ENCODE measurements around the gene PRIMA1.

Gene PRIMA1

DNA sequence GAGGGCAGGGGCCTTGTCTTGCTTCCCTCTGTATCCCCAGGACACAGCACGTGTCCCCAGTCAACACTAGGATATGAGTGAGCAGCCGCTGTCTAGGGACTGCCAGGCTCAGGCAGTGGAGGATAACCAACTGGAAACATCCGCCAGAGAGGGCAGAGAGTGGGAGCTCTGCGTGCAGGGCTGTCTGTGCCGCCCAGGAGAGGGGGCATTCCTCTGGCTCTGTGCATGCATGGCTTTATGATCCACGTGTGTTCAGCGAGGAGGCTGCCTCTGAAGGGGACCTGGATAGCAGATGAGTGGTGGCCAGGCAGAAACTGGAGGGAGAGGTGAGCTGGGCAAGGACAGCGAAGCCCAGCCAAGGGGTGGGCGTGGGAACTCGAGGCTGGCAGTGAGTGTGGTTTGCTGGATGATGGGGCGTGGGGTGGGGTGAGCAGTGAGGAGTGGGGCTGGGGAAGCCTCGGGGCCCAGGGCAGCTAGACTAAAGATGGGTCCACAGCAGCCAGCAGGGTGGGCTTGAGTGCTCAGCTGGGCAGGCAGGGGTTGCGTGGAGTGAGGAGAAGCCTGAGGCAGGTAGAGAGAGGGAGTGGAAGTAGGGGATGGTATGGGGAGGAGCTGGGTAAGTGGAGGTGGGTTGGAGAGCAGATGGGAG, 72.9 kb downstream of the PRIMA1 start:
- TF ChIP-seq EZH2 (IDR thresholded peaks at IDR 0.05; ENCODE audit: borderline replicate concordance, low read length) = no peak
- TF ChIP-seq, protein P1, sequence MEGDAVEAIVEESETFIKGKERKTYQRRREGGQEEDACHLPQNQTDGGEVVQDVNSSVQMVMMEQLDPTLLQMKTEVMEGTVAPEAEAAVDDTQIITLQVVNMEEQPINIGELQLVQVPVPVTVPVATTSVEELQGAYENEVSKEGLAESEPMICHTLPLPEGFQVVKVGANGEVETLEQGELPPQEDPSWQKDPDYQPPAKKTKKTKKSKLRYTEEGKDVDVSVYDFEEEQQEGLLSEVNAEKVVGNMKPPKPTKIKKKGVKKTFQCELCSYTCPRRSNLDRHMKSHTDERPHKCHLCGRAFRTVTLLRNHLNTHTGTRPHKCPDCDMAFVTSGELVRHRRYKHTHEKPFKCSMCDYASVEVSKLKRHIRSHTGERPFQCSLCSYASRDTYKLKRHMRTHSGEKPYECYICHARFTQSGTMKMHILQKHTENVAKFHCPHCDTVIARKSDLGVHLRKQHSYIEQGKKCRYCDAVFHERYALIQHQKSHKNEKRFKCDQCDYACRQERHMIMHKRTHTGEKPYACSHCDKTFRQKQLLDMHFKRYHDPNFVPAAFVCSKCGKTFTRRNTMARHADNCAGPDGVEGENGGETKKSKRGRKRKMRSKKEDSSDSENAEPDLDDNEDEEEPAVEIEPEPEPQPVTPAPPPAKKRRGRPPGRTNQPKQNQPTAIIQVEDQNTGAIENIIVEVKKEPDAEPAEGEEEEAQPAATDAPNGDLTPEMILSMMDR (IDR thresholded peaks at IDR 0.05; ENCODE audit: low read length) = no peak
- no peak overlapping the region for H2AFZ ChIP-seq (ENCODE audit: low read length)
- H3K4me3 ChIP-seq (ENCODE audit: low read depth, low read length, poor library complexity, severe bottlenecking) = no peak overlapping the region
- H3K9me3 ChIP-seq (ENCODE audit: low read length) = no peaks in the 10 kb centered on the region
- no peaks in the 10 kb centered on the region for H4K20me1 ChIP-seq (ENCODE audit: insufficient read depth, low read length)
- H3K4me2 ChIP-seq (ENCODE audit: low read length) = no peak overlapping the region
- H3K9ac ChIP-seq (ENCODE audit: low read length) = no peak overlapping the region
- H3K27me3 ChIP-seq (ENCODE audit: insufficient read depth, low read length) = peaks cover 7% of the 10 kb centered on the region; the same call in 1 of the 2 replicates
- no peak overlapping the region for H3K27ac ChIP-seq (ENCODE audit: low read depth, low read length, poor library complexity, severe bottlenecking)
- no peaks in the 10 kb centered on the region for H3K36me3 ChIP-seq (ENCODE audit: insufficient read depth, low read length)
- no peaks in the 10 kb centered on the region for H3K9me2 ChIP-seq (ENCODE audit: low read depth, low read length)
- H3K4me1 ChIP-seq (ENCODE audit: insufficient read depth, low read length, severe bottlenecking) = no peaks in the 10 kb centered on the region
- H3F3A ChIP-seq (ENCODE audit: insufficient read depth, low read length) = no peaks in the 10 kb centered on the region
- H3K79me2 ChIP-seq (ENCODE audit: insufficient read depth, low read length) = no peaks in the 10 kb centered on the region

DNA sequence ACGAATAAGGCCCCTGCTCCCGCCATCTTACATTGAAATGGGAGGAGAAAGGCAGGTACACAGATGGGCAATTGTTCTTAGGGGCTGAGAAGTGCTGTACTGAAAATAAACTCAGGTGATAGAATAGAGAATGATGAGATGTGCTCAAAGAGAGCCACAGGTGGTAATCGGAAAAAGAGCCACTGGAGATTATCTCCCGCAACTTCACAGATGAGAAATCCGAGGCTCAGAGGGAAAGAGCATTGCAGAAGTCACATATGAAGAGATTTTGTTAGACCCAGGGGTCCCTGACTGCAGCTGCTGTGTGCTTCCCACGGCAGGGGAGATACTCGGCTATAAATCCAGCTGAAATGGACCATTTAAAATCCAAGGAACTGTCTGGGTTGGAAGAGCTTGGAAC, 73.7 kb downstream of the PRIMA1 start:
- H3K4me2 ChIP-seq (ENCODE audit: low read length) = no peak overlapping the region
- H2AFZ ChIP-seq (ENCODE audit: low read length) = no peak overlapping the region
- no peak overlapping the region for H3K27ac ChIP-seq (ENCODE audit: low read depth, low read length, poor library complexity, severe bottlenecking)
- TF ChIP-seq, protein P1 (IDR thresholded peaks at IDR 0.05; ENCODE audit: low read length) = no peak
- TF ChIP-seq EZH2 (IDR thresholded peaks at IDR 0.05; ENCODE audit: borderline replicate concordance, low read length) = no peak
- no peak overlapping the region for H3K4me3 ChIP-seq (ENCODE audit: low read depth, low read length, poor library complexity, severe bottlenecking)
- no peaks in the 10 kb centered on the region for H3K36me3 ChIP-seq (ENCODE audit: insufficient read depth, low read length)
- no peak overlapping the region for H3K9ac ChIP-seq (ENCODE audit: low read length)
- no peaks in the 10 kb centered on the region for H3K4me1 ChIP-seq (ENCODE audit: insufficient read depth, low read length, severe bottlenecking)
- H4K20me1 ChIP-seq (ENCODE audit: insufficient read depth, low read length) = no peaks in the 10 kb centered on the region
- H3K27me3 ChIP-seq (ENCODE audit: insufficient read depth, low read length) = peaks cover 7% of the 10 kb centered on the region; the same call in 1 of the 2 replicates
- no peaks in the 10 kb centered on the region for H3F3A ChIP-seq (ENCODE audit: insufficient read depth, low read length)
- H3K9me2 ChIP-seq (ENCODE audit: low read depth, low read length) = no peaks in the 10 kb centered on the region
- H3K9me3 ChIP-seq (ENCODE audit: low read length) = no peaks in the 10 kb centered on the region
- no peaks in the 10 kb centered on the region for H3K79me2 ChIP-seq (ENCODE audit: insufficient read depth, low read length)

DNA sequence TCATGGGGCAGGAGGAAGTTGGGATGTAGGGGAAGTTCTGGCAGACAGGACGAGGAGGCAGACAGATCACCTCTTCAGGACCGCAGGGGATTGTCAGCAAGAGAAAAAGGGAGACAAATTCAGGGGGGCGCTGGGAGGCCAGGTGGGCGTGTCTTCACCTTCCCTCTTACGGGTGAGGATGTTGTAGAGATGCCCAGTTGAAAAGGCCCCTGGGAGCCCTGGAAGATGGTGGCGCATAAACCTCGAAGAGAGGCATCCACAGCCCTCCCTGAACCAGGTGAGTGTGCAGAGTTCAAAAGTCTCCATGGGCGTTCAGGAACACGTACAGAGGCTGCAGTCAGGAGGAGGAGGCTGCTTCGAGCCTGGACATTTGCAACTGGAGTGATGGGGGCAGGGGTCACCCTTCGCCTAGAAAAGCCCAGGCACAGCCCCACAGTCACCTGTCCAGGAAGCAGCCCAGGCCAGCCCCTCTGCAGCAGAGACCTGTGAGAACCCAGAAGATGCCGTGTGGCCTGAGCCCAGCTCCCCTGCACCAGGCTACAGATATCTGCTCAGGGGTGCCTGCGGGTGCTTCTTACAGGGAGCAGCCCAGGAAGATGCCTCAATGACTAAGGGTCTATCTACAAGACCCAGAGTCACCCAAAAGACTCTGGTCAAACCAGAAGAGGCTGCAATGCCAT, 74.4 kb downstream of the PRIMA1 start:
- H3K4me3 ChIP-seq (ENCODE audit: low read depth, low read length, poor library complexity, severe bottlenecking) = no peak overlapping the region
- H4K20me1 ChIP-seq (ENCODE audit: insufficient read depth, low read length) = no peaks in the 10 kb centered on the region
- no peaks in the 10 kb centered on the region for H3K4me1 ChIP-seq (ENCODE audit: insufficient read depth, low read length, severe bottlenecking)
- no peaks in the 10 kb centered on the region for H3K79me2 ChIP-seq (ENCODE audit: insufficient read depth, low read length)
- no peak overlapping the region for H2AFZ ChIP-seq (ENCODE audit: low read length)
- peaks cover 7% of the 10 kb centered on the region; the same call in 1 of the 2 replicates for H3K27me3 ChIP-seq (ENCODE audit: insufficient read depth, low read length)
- no peaks in the 10 kb centered on the region for H3F3A ChIP-seq (ENCODE audit: insufficient read depth, low read length)
- TF ChIP-seq, protein P1 (IDR thresholded peaks at IDR 0.05; ENCODE audit: low read length) = no peak
- H3K9me2 ChIP-seq (ENCODE audit: low read depth, low read length) = no peaks in the 10 kb centered on the region
- H3K9ac ChIP-seq (ENCODE audit: low read length) = no peak overlapping the region
- H3K36me3 ChIP-seq (ENCODE audit: insufficient read depth, low read length) = no peaks in the 10 kb centered on the region
- H3K4me2 ChIP-seq (ENCODE audit: low read length) = no peak overlapping the region
- no peak overlapping the region for H3K27ac ChIP-seq (ENCODE audit: low read depth, low read length, poor library complexity, severe bottlenecking)
- H3K9me3 ChIP-seq (ENCODE audit: low read length) = no peaks in the 10 kb centered on the region
